HL-60 (cell line): Measurements from ENCODE around the gene WDR20.

Source experiments
- GABPA ChIP-seq: IDR thresholded peaks from 2 replicates; pipeline ENCODE4 v1.6.1; 2012; ENCODE audit warnings: low read depth
- POLR2AphosphoS5 ChIP-seq: IDR thresholded peaks from 2 replicates; pipeline ENCODE4 v1.6.1; 2012; ENCODE audit warnings: low read depth
- SPI1 ChIP-seq: IDR thresholded peaks from 2 replicates; pipeline ENCODE4 v1.6.1; 2012; ENCODE audit warnings: low read depth, mild to moderate bottlenecking, borderline replicate concordance
- TF ChIP-seq, protein P1 (sequence below): IDR thresholded peaks from one replicate; pipeline ENCODE4 v1.5.1; 2011; ENCODE audit warnings: low read length, control low read depth, inconsistent platforms; ENCODE audit not compliant: insufficient read depth
- TF ChIP-seq, protein P2 (sequence below): IDR thresholded peaks from 2 replicates; pipeline ENCODE4 v1.6.1; 2012; ENCODE audit warnings: low read depth; ENCODE audit not compliant: insufficient replicate concordance

DNA sequence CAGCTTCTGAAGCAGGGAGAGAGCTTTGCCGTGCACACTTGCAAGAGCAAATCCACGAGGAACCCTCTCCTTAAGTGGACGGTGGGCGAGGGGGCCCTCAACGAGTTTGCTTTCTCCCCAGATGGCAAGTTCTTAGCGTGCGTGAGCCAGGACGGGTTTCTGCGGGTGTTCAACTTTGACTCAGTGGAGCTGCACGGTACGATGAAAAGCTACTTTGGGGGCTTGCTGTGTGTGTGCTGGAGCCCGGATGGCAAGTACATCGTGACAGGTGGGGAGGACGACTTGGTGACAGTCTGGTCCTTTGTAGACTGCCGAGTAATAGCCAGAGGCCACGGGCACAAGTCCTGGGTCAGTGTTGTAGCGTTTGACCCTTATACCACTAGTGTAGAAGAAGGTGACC, 69.0 kb downstream of the WDR20 start:
- TF ChIP-seq, protein P1, sequence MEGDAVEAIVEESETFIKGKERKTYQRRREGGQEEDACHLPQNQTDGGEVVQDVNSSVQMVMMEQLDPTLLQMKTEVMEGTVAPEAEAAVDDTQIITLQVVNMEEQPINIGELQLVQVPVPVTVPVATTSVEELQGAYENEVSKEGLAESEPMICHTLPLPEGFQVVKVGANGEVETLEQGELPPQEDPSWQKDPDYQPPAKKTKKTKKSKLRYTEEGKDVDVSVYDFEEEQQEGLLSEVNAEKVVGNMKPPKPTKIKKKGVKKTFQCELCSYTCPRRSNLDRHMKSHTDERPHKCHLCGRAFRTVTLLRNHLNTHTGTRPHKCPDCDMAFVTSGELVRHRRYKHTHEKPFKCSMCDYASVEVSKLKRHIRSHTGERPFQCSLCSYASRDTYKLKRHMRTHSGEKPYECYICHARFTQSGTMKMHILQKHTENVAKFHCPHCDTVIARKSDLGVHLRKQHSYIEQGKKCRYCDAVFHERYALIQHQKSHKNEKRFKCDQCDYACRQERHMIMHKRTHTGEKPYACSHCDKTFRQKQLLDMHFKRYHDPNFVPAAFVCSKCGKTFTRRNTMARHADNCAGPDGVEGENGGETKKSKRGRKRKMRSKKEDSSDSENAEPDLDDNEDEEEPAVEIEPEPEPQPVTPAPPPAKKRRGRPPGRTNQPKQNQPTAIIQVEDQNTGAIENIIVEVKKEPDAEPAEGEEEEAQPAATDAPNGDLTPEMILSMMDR: no peak
- TF ChIP-seq POLR2AphosphoS5 (no peak), SPI1 (no peak), GABPA (no peak)
- TF ChIP-seq, protein P2, sequence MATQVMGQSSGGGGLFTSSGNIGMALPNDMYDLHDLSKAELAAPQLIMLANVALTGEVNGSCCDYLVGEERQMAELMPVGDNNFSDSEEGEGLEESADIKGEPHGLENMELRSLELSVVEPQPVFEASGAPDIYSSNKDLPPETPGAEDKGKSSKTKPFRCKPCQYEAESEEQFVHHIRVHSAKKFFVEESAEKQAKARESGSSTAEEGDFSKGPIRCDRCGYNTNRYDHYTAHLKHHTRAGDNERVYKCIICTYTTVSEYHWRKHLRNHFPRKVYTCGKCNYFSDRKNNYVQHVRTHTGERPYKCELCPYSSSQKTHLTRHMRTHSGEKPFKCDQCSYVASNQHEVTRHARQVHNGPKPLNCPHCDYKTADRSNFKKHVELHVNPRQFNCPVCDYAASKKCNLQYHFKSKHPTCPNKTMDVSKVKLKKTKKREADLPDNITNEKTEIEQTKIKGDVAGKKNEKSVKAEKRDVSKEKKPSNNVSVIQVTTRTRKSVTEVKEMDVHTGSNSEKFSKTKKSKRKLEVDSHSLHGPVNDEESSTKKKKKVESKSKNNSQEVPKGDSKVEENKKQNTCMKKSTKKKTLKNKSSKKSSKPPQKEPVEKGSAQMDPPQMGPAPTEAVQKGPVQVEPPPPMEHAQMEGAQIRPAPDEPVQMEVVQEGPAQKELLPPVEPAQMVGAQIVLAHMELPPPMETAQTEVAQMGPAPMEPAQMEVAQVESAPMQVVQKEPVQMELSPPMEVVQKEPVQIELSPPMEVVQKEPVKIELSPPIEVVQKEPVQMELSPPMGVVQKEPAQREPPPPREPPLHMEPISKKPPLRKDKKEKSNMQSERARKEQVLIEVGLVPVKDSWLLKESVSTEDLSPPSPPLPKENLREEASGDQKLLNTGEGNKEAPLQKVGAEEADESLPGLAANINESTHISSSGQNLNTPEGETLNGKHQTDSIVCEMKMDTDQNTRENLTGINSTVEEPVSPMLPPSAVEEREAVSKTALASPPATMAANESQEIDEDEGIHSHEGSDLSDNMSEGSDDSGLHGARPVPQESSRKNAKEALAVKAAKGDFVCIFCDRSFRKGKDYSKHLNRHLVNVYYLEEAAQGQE: no peak
